DMS 273 treated with DMSO at 0.1 percent for 48 hours (cell line): ENCODE measurements around the gene CXCR4.

Source experiments
- DNase-seq: peaks from one replicate; lab custom pipeline; 2025; lab: John Stamatoyannopoulos, UW

CXCR4 gene

GRCh38 chr2:136117909-136118818 is at the start of gene CXCR4:
Gene CXCR4, minus strand, starts transcription at chr2:136118149. Its CDS starts 89 bp downstream, at chr2:136118060.
- peak; percentile 77 for DNase-seq

- no peak for DNase-seq
These were observed 46.4 kb upstream of the CXCR4 start for GRCh38 chr2:136164280-136164776.

GRCh38 chr2:136162438-136162837 is 44.5 kb upstream of the CXCR4 start:
- no peak for DNase-seq

GRCh38 chr2:136156411-136156810 is 38.5 kb upstream of the CXCR4 start:
- peak; percentile 82 for DNase-seq

- DNase-seq, result no peak
These were observed 36.4 kb upstream of the CXCR4 start for GRCh38 chr2:136154384-136154783.

GRCh38 chr2:136151021-136151971 is 33.3 kb upstream of the CXCR4 start:
- DNase-seq, result no peak

GRCh38 chr2:136149011-136149410 is 31.1 kb upstream of the CXCR4 start:
- DNase-seq, result no peak

GRCh38 chr2:136146564-136146963 is 28.6 kb upstream of the CXCR4 start:
- no peak for DNase-seq

GRCh38 chr2:136143603-136144451 is 25.9 kb upstream of the CXCR4 start:
- no peak for DNase-seq

- DNase-seq, result peak; percentile 83
These were observed 23.7 kb upstream of the CXCR4 start for GRCh38 chr2:136141510-136142149.

GRCh38 chr2:136139631-136140030 is 21.7 kb upstream of the CXCR4 start:
- DNase-seq, result no peak

- DNase-seq, result no peak
These were observed 20.0 kb upstream of the CXCR4 start for GRCh38 chr2:136137982-136138381.

- no peak for DNase-seq
These were observed 19.0 kb upstream of the CXCR4 start for GRCh38 chr2:136136931-136137330.

- peak; percentile 38 for DNase-seq
These were observed 18.3 kb upstream of the CXCR4 start for GRCh38 chr2:136135921-136136906.

- no peak for DNase-seq
These were observed 17.5 kb upstream of the CXCR4 start for GRCh38 chr2:136135462-136135861.

GRCh38 chr2:136134126-136134525 is 16.2 kb upstream of the CXCR4 start:
- DNase-seq, result no peak

GRCh38 chr2:136133586-136133985 is 15.6 kb upstream of the CXCR4 start:
- no peak for DNase-seq

- DNase-seq, result no peak
These were observed 15.2 kb upstream of the CXCR4 start for GRCh38 chr2:136133176-136133575.

GRCh38 chr2:136132825-136133155 is 14.8 kb upstream of the CXCR4 start:
- DNase-seq, result no peak
